Smooth muscle cell (in vitro differentiated cells): ENCODE data around the gene IL17D. TPM values are rescaled to one million over a fixed set of nuclear protein-coding genes. Genes with fewer than 3 reads are reported as not detected.

Source experiments
- DNase-seq: peaks from one replicate; lab custom pipeline; 2025; ENCODE audit not compliant: unreplicated experiment; lab: John Stamatoyannopoulos, UW
- H2AFZ ChIP-seq: fragments of 200-600 bp; sonication (generic); 2 replicates; pipeline ENCODE4 v1.6.0; 2016; ENCODE audit warnings: antibody characterized with exemption, low read depth, mild to moderate bottlenecking
- H3F3A ChIP-seq: fragments of 200-600 bp; sonication (generic); 2 replicates; pipeline ENCODE4 v1.6.0; 2017; ENCODE audit warnings: antibody characterized with exemption, low read depth
- H3K27ac ChIP-seq: fragments of 200-600 bp; sonication (generic); 2 replicates; pipeline ENCODE4 v1.5.1; 2016; ENCODE audit warnings: low read depth, mild to moderate bottlenecking
- H3K27me3 ChIP-seq: fragments of 200-600 bp; sonication (generic); 2 replicates; pipeline ENCODE4 v1.6.1; 2016; ENCODE audit warnings: low read depth, mild to moderate bottlenecking
- H3K36me3 ChIP-seq: fragments of 200-600 bp; sonication (generic); 2 replicates; pipeline ENCODE4 v1.5.1; 2016; ENCODE audit warnings: low read depth
- H3K4me1 ChIP-seq: fragments of 200-600 bp; sonication (generic); 2 replicates; pipeline ENCODE4 v1.5.1; 2016; ENCODE audit warnings: low read depth
- H3K4me2 ChIP-seq: fragments of 200-600 bp; sonication (generic); 2 replicates; pipeline ENCODE4 v1.6.0; 2016; ENCODE audit warnings: mild to moderate bottlenecking
- H3K4me3 ChIP-seq: fragments of 200-600 bp; sonication (generic); 2 replicates; pipeline ENCODE4 v1.5.1; 2016; ENCODE audit warnings: mild to moderate bottlenecking
- H3K79me2 ChIP-seq: fragments of 200-600 bp; sonication (generic); 2 replicates; pipeline ENCODE4 v1.6.0; 2016; ENCODE audit warnings: low read depth, mild to moderate bottlenecking
- H3K9ac ChIP-seq: fragments of 200-600 bp; sonication (generic); 2 replicates; pipeline ENCODE4 v1.6.0; 2016; ENCODE audit warnings: low read depth
- H3K9me3 ChIP-seq: fragments of 200-600 bp; sonication (generic); replicated peaks from 2 replicates; pipeline ENCODE4 v1.5.1; 2016; ENCODE audit warnings: low read depth
- H4K20me1 ChIP-seq: fragments of 200-600 bp; sonication (generic); 2 replicates; pipeline ENCODE4 v1.6.0; 2016; ENCODE audit warnings: low read depth
- CTCF ChIP-seq: fragments of 200-600 bp; sonication (generic); IDR thresholded peaks from 2 replicates; pipeline ENCODE4 v1.5.1; 2017; ENCODE audit warnings: borderline replicate concordance, mild to moderate bottlenecking, antibody characterized with exemption; ENCODE audit not compliant: insufficient read depth, poor library complexity, severe bottlenecking
- WGBS: methylation state at CpG from one replicate; pipeline ENCODE4 v1.1.7; 2016; ENCODE audit warnings: low lambda C conversion rate; 5-methylcytosine and 5-hydroxymethylcytosine counted together
- polyA plus RNA-seq: library from polyadenylated mRNA; unstranded; fragments of >200 nt; fragmentation: Nextera tagmentation; extraction: Ambion mirVana; gene quantifications from 2 replicates; pipeline ENCODE4 v1.2.1, GENCODE V29; 2016
- total RNA-seq: library from RNA; depleted of rRNA; stranded (reverse); fragments of >200 nt; gene quantifications from 2 replicates; pipeline ENCODE4 v1.2.3, GENCODE V29; 2014

Gene IL17D
- total and polyA plus RNA-seq, 2 experiments from 2014 or later, result 4.1 to 7.0 TPM

GRCh38 chr13:20718958-20719566 lies 15.6 kb downstream of the IL17D start:
- Histone ChIP-seq H2AFZ (no peak overlapping the region), H4K20me1 (no peaks in the 10 kb centered on the region), H3K9me3 (no peaks in the 10 kb centered on the region), H3K4me3 (no peak overlapping the region), H3K27ac (no peak overlapping the region), H3K36me3 (no peaks in the 10 kb centered on the region), H3F3A (peaks cover 4% of the 10 kb centered on the region), H3K4me1 (peaks cover 7% of the 10 kb centered on the region), H3K27me3 (peaks cover 24% of the 10 kb centered on the region), H3K9ac (no peak overlapping the region), H3K4me2 (no peak overlapping the region), H3K79me2 (no peaks in the 10 kb centered on the region)
- DNase-seq, result no peak
- no peak for TF ChIP-seq CTCF
- WGBS, result over 99% methylated on average over 12 of the region's 12 CpGs

- no peak overlapping the region for H3K4me3 ChIP-seq
- no peak for TF ChIP-seq CTCF
- H3K27me3 ChIP-seq, result peaks cover 24% of the 10 kb centered on the region
- no peaks in the 10 kb centered on the region for H3K36me3 ChIP-seq
- H3K79me2 ChIP-seq, result no peaks in the 10 kb centered on the region
- H3F3A ChIP-seq, result no peaks in the 10 kb centered on the region
- H3K4me2 ChIP-seq, result no peak overlapping the region
- H3K27ac ChIP-seq, result no peak overlapping the region
- no peak for DNase-seq
- WGBS, result 93% methylated on average over 13 of the region's 13 CpGs
- no peaks in the 10 kb centered on the region for H3K9me3 ChIP-seq
- H2AFZ ChIP-seq, result no peak overlapping the region
- H4K20me1 ChIP-seq, result no peaks in the 10 kb centered on the region
- no peak overlapping the region for H3K9ac ChIP-seq
- peaks cover 7% of the 10 kb centered on the region for H3K4me1 ChIP-seq
Observed at GRCh38 chr13:20719783-20720182, 16.3 kb downstream of the IL17D start.

GRCh38 chr13:20720499-20720898 lies 17.0 kb downstream of the IL17D start:
- H3K27me3 ChIP-seq, result peaks cover 24% of the 10 kb centered on the region
- H3K9ac ChIP-seq, result no peak overlapping the region
- no peaks in the 10 kb centered on the region for H3K36me3 ChIP-seq
- no peaks in the 10 kb centered on the region for H3F3A ChIP-seq
- peaks cover 7% of the 10 kb centered on the region for H3K4me1 ChIP-seq
- H2AFZ ChIP-seq, result no peak overlapping the region
- H3K9me3 ChIP-seq, result no peaks in the 10 kb centered on the region
- no peaks in the 10 kb centered on the region for H4K20me1 ChIP-seq
- DNase-seq, result no peak
- no peak for TF ChIP-seq CTCF
- H3K79me2 ChIP-seq, result no peaks in the 10 kb centered on the region
- WGBS, result 95% methylated on average over 10 of the region's 11 CpGs
- no peak overlapping the region for H3K4me2 ChIP-seq
- no peak overlapping the region for H3K4me3 ChIP-seq
- no peak overlapping the region for H3K27ac ChIP-seq

- peak overlapping the region; percentile 90 for H3K4me2 ChIP-seq
- 83% methylated on average over 16 of the region's 16 CpGs for WGBS
- no peak overlapping the region for H2AFZ ChIP-seq
Observed at GRCh38 chr13:20721058-20721453, 17.6 kb downstream of the IL17D start.

More at GRCh38 chr13:20721058-20721453, 17.6 kb downstream of the IL17D start:
- Histone ChIP-seq H3K9me3 (no peaks in the 10 kb centered on the region), H3K27me3 (peaks cover 24% of the 10 kb centered on the region), H3K27ac (no peak overlapping the region), H3K4me3 (peak overlapping the region; percentile 45), H3K36me3 (no peaks in the 10 kb centered on the region), H3K9ac (no peak overlapping the region), H3F3A (no peaks in the 10 kb centered on the region), H3K79me2 (no peaks in the 10 kb centered on the region), H4K20me1 (no peaks in the 10 kb centered on the region), H3K4me1 (peaks cover 7% of the 10 kb centered on the region)
- DNase-seq, result no peak
- no peak for TF ChIP-seq CTCF
